HG03565 (cell line): Measurements from ENCODE around the gene STXBP6.
A peak's percentile ranks its signal among the peaks of the same experiment; 100 is the strongest.

Experiments
- ATAC-seq: cut with Tn5 transposase; IDR thresholded peaks from one replicate; pipeline ENCODE4 v1.9.1; 2021; ENCODE audit warnings: mild to moderate bottlenecking, moderate library complexity; ENCODE audit not compliant: unreplicated experiment

STXBP6 gene

GRCh38 chr14:25049568-25050268 is at the start of gene STXBP6:
TSS of gene STXBP6 (minus strand) at chr14:25050147. CDS start at chr14:24974818, 75,329 bp downstream.
- peak; percentile 64 for ATAC-seq

GRCh38 chr14:25097120-25097519 is 47.2 kb upstream of the STXBP6 start:
- no peak for ATAC-seq

- ATAC-seq = no peak
Observed at GRCh38 chr14:25095736-25096437, 45.9 kb upstream of the STXBP6 start.

- no peak for ATAC-seq
Observed at GRCh38 chr14:25094171-25094907, 44.4 kb upstream of the STXBP6 start.

- ATAC-seq = no peak
Observed at GRCh38 chr14:25092258-25092740, 42.4 kb upstream of the STXBP6 start.

GRCh38 chr14:25090716-25091454 is 40.9 kb upstream of the STXBP6 start:
- ATAC-seq = no peak

GRCh38 chr14:25090256-25090655 is 40.3 kb upstream of the STXBP6 start:
- no peak for ATAC-seq

- ATAC-seq = no peak
Observed at GRCh38 chr14:25089496-25089895, 39.5 kb upstream of the STXBP6 start.

GRCh38 chr14:25086821-25087396 is 37.0 kb upstream of the STXBP6 start:
- ATAC-seq = no peak

- ATAC-seq = no peak
Observed at GRCh38 chr14:25086081-25086480, 36.1 kb upstream of the STXBP6 start.

GRCh38 chr14:25080682-25081081 is 30.7 kb upstream of the STXBP6 start:
- ATAC-seq = no peak

- no peak for ATAC-seq
Observed at GRCh38 chr14:25079311-25079710, 29.4 kb upstream of the STXBP6 start.

- ATAC-seq = no peak
Observed at GRCh38 chr14:25074099-25074685, 24.2 kb upstream of the STXBP6 start.

GRCh38 chr14:25069879-25070278 is 19.9 kb upstream of the STXBP6 start:
- no peak for ATAC-seq

GRCh38 chr14:25067600-25067999 is 17.7 kb upstream of the STXBP6 start:
- ATAC-seq = no peak

GRCh38 chr14:25062022-25062321 is 12.0 kb upstream of the STXBP6 start:
- ATAC-seq = no peak

GRCh38 chr14:25056688-25057078 is 6.7 kb upstream of the STXBP6 start:
- no peak for ATAC-seq

GRCh38 chr14:25055992-25056687 is 6.2 kb upstream of the STXBP6 start:
- no peak for ATAC-seq

GRCh38 chr14:25055005-25055404 is 5.1 kb upstream of the STXBP6 start:
- no peak for ATAC-seq

GRCh38 chr14:25053585-25053984 is 3.6 kb upstream of the STXBP6 start:
- no peak for ATAC-seq
